Astrocyte of the hippocampus (primary cell): ENCODE measurements around the gene WFDC1.

Experiments
- DNase-seq: peaks from one replicate; pipeline ENCODE4 v3.0.0; 2011; ENCODE audit warnings: low read depth, low spot score

WFDC1 gene

GRCh38 chr16:84294531-84295142 lies at the start of gene WFDC1:
Gene WFDC1, plus strand, starts transcription at chr16:84294878. Its CDS starts 94 bp downstream, at chr16:84294972.
- DNase-seq, result peak; percentile 23

GRCh38 chr16:84245956-84246678 lies 48.6 kb upstream of the WFDC1 start:
- no peak for DNase-seq

GRCh38 chr16:84246679-84247077 lies 48.0 kb upstream of the WFDC1 start:
- no peak for DNase-seq

GRCh38 chr16:84247331-84247730 lies 47.3 kb upstream of the WFDC1 start:
- no peak for DNase-seq

GRCh38 chr16:84247844-84248243 lies 46.8 kb upstream of the WFDC1 start:
- peak; percentile 8 for DNase-seq

GRCh38 chr16:84252184-84252583 lies 42.5 kb upstream of the WFDC1 start:
- DNase-seq, result no peak

- no peak for DNase-seq
These were observed 41.5 kb upstream of the WFDC1 start for GRCh38 chr16:84253173-84253572.

- no peak for DNase-seq
These were observed 40.6 kb upstream of the WFDC1 start for GRCh38 chr16:84254062-84254461.

- no peak for DNase-seq
These were observed 39.4 kb upstream of the WFDC1 start for GRCh38 chr16:84255050-84255810.

- no peak for DNase-seq
These were observed 36.4 kb upstream of the WFDC1 start for GRCh38 chr16:84258266-84258665.

GRCh38 chr16:84259691-84260090 lies 35.0 kb upstream of the WFDC1 start:
- DNase-seq, result no peak

- DNase-seq, result no peak
These were observed 33.7 kb upstream of the WFDC1 start for GRCh38 chr16:84260766-84261554.

GRCh38 chr16:84262031-84262430 lies 32.6 kb upstream of the WFDC1 start:
- DNase-seq, result no peak

GRCh38 chr16:84262939-84263338 lies 31.7 kb upstream of the WFDC1 start:
- no peak for DNase-seq

GRCh38 chr16:84266451-84266850 lies 28.2 kb upstream of the WFDC1 start:
- DNase-seq, result peak; percentile 58

GRCh38 chr16:84267380-84267779 lies 27.3 kb upstream of the WFDC1 start:
- DNase-seq, result no peak

- peak; percentile 17 for DNase-seq
These were observed 26.2 kb upstream of the WFDC1 start for GRCh38 chr16:84268291-84269040.

- no peak for DNase-seq
These were observed 24.6 kb upstream of the WFDC1 start for GRCh38 chr16:84270071-84270470.

GRCh38 chr16:84270531-84270930 lies 24.1 kb upstream of the WFDC1 start:
- DNase-seq, result no peak

GRCh38 chr16:84271037-84271436 lies 23.6 kb upstream of the WFDC1 start:
- DNase-seq, result no peak

- DNase-seq, result no peak
These were observed 22.8 kb upstream of the WFDC1 start for GRCh38 chr16:84271866-84272265.
